ENCODE measurements around the gene PRKG2. TPM values are rescaled to one million over a fixed set of nuclear protein-coding genes. Genes with fewer than 3 reads are reported as not detected.

Gene PRKG2
- total RNA-seq, 1 experiment from 2014 or later: not detected

DNA sequence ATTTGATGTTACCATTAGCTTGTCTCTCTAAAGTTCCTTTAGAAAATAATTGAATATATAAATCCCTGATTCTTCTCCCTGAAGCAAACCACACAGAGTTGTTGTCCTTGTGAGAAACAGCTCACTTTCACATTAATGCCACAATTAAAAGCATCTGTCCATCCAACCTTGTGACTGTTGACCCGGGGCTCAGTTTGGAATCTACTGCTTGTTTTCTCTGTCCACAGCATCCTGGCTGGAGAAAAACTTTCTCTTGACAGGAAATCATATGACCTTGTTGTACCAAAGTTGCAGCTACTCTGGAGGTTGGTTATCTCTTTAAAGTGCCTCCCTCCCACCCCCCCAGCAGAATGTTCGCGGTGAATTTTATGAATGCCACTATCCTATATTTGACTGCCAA, 3.1 kb downstream of the PRKG2 start:
- no peaks in the 10 kb centered on the region for H3K9me3 ChIP-seq (ENCODE audit: low read depth, low read length, poor library complexity, severe bottlenecking)
- H3K4me1 ChIP-seq (ENCODE audit: insufficient read depth, low read length, poor library complexity, severe bottlenecking): no peaks in the 10 kb centered on the region
- H3K4me3 ChIP-seq (ENCODE audit: low read depth, low read length, poor library complexity, severe bottlenecking): no peak overlapping the region
- intact Hi-C loops (cut with micrococcal nuclease; ENCODE audit: unreplicated experiment): no loop called here
- no peak for DNase-seq (ENCODE audit: low spot score)
- CTCF ChIA-PET: no interaction called here
- no TSS peak for BruUV-seq (replicated peaks)
- POLR2A ChIA-PET (ENCODE audit: low non-redundant PET): no interaction called here
- no peaks in the 10 kb centered on the region for H3K36me3 ChIP-seq (ENCODE audit: insufficient read depth, low read length, poor library complexity, severe bottlenecking)
- H3K27me3 ChIP-seq (replicated peaks; ENCODE audit: insufficient read depth, low read depth, low read length, poor library complexity): peaks cover 41% of the 10 kb centered on the region
- H3K27ac ChIP-seq (ENCODE audit: low read depth, low read length, poor library complexity, severe bottlenecking): no peak overlapping the region
- no peak for TF ChIP-seq EZH2 (IDR thresholded peaks at IDR 0.05; ENCODE audit: borderline replicate concordance, low read depth, low read length, poor library complexity, severe bottlenecking)
- TF ChIP-seq, protein P1, sequence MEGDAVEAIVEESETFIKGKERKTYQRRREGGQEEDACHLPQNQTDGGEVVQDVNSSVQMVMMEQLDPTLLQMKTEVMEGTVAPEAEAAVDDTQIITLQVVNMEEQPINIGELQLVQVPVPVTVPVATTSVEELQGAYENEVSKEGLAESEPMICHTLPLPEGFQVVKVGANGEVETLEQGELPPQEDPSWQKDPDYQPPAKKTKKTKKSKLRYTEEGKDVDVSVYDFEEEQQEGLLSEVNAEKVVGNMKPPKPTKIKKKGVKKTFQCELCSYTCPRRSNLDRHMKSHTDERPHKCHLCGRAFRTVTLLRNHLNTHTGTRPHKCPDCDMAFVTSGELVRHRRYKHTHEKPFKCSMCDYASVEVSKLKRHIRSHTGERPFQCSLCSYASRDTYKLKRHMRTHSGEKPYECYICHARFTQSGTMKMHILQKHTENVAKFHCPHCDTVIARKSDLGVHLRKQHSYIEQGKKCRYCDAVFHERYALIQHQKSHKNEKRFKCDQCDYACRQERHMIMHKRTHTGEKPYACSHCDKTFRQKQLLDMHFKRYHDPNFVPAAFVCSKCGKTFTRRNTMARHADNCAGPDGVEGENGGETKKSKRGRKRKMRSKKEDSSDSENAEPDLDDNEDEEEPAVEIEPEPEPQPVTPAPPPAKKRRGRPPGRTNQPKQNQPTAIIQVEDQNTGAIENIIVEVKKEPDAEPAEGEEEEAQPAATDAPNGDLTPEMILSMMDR (conservative IDR thresholded peaks at IDR 0.05; ENCODE audit: low read depth, low read length): no peak

DNA sequence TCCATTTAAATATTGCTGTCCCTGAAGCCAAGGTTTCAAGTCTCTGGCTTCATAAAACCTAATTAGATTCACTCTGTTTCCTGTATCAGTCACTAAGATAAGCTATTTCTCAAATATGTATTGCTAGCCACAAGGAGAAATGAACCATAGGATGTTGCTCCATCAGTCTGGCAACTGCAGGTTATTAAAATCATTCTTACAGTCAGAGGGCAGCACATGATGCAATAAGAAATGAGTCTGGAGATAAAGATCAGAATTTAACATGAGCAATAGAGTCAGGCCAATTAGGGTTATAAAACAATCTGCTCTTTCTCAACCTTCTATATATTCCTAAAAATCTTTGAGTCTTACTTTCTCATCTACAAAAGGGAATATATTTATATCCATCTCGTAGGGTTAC, 7.2 kb downstream of the PRKG2 start:
- no peaks in the 10 kb centered on the region for H3K36me3 ChIP-seq (ENCODE audit: insufficient read depth, low read length, poor library complexity, severe bottlenecking)
- ChIA-PET POLR2A (ENCODE audit: low non-redundant PET) (no interaction called here), CTCF (no interaction called here)
- no peak for DNase-seq (ENCODE audit: low spot score)
- no peak overlapping the region for H3K27ac ChIP-seq (ENCODE audit: low read depth, low read length, poor library complexity, severe bottlenecking)
- no peak for TF ChIP-seq EZH2 (IDR thresholded peaks at IDR 0.05; ENCODE audit: borderline replicate concordance, low read depth, low read length, poor library complexity, severe bottlenecking)
- TF ChIP-seq, protein P1 (conservative IDR thresholded peaks at IDR 0.05; ENCODE audit: low read depth, low read length): no peak
- no peak overlapping the region for H3K4me3 ChIP-seq (ENCODE audit: low read depth, low read length, poor library complexity, severe bottlenecking)
- no TSS peak for BruUV-seq (replicated peaks)
- intact Hi-C loops (cut with micrococcal nuclease; ENCODE audit: unreplicated experiment): no loop called here
- H3K9me3 ChIP-seq (ENCODE audit: low read depth, low read length, poor library complexity, severe bottlenecking): no peaks in the 10 kb centered on the region
- peaks cover 14% of the 10 kb centered on the region for H3K27me3 ChIP-seq (replicated peaks; ENCODE audit: insufficient read depth, low read depth, low read length, poor library complexity)
- H3K4me1 ChIP-seq (ENCODE audit: insufficient read depth, low read length, poor library complexity, severe bottlenecking): no peaks in the 10 kb centered on the region

DNA sequence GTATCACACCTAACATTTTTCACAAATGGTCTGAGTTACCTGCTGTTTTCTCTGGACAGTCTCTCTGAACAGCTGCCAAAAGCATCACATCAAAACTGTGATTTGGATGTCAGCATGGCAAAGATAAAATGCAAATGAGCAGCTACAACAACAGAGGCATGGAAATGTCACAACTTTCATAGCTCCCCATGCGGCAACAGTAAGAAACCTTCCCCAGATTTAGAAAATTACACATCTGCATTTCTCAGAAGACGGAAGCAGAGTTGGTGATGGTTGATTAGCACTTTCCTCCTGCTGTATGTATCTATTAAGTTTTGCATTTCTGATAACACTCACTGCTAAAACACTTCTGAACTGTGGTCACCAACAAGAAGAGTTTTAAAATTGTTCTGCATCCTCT, 9.7 kb downstream of the PRKG2 start:
- intact Hi-C loops (cut with micrococcal nuclease; ENCODE audit: unreplicated experiment): no loop called here
- ChIA-PET CTCF (no interaction called here), POLR2A (ENCODE audit: low non-redundant PET) (no interaction called here)
- BruUV-seq (replicated peaks): no TSS peak
- no peak overlapping the region for H3K27ac ChIP-seq (ENCODE audit: low read depth, low read length, poor library complexity, severe bottlenecking)
- no peaks in the 10 kb centered on the region for H3K9me3 ChIP-seq (ENCODE audit: low read depth, low read length, poor library complexity, severe bottlenecking)
- peaks cover 7% of the 10 kb centered on the region for H3K27me3 ChIP-seq (replicated peaks; ENCODE audit: insufficient read depth, low read depth, low read length, poor library complexity)
- no peak overlapping the region for H3K4me3 ChIP-seq (ENCODE audit: low read depth, low read length, poor library complexity, severe bottlenecking)
- H3K4me1 ChIP-seq (ENCODE audit: insufficient read depth, low read length, poor library complexity, severe bottlenecking): no peaks in the 10 kb centered on the region
- H3K36me3 ChIP-seq (ENCODE audit: insufficient read depth, low read length, poor library complexity, severe bottlenecking): no peaks in the 10 kb centered on the region
- DNase-seq (ENCODE audit: low spot score): no peak
- TF ChIP-seq, protein P1 (conservative IDR thresholded peaks at IDR 0.05; ENCODE audit: low read depth, low read length): no peak
- TF ChIP-seq EZH2 (IDR thresholded peaks at IDR 0.05; ENCODE audit: borderline replicate concordance, low read depth, low read length, poor library complexity, severe bottlenecking): no peak

All from A673 (cell line).